Measurements from ENCODE around the gene PIP4P1. TPM values are rescaled to one million over a fixed set of nuclear protein-coding genes. Genes with fewer than 3 reads are reported as not detected.

Gene PIP4P1
- total and polyA plus RNA-seq, 2 of the 13 experiments (the other 11 are each of a cell fraction or from before 2014, with no cell fraction given) = 33.4 to 47.0 TPM

DNA sequence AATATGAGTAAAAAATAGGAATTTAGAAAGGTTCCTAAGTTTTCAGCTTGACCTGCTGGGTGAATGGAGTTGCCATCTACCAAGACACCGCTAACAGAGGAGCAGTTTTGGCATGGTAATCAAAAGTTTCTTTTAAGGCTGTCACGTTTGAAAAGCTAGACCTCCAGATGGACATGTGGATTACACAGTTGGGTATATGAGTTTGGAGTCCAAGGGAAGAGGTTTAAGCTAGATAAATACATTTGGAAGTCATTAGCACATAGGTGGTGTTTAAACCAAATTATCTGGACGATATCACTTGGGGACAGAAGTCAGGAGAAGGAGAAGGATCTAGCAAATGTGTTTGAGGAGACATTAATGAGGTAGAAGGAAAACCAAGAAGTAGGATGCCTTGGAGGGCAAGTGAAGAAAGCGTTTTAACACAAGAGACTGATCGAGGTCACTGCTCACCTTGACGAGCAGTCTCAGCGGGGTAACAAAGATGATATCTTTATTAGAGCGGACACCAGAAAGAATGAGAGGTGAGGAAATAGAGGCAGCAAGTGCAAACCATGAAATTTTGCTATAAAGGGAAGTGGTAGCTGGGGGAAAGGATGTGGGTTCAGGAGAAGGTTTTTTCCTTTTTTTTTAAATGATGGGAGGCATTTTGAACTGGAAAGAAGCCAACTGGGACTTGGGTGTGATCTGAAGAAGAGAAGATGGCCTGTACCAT lies 25.6 kb upstream of the PIP4P1 start:
- TF ChIP-seq CBFB (CRISPR knock-in tag; IDR thresholded peaks at IDR 0.05) (no peak), AGO1 (IDR thresholded peaks at IDR 0.05; ENCODE audit: low read depth, low read length, poor library complexity, severe bottlenecking) (no peak), ZBTB42 (CRISPR knock-in tag; IDR thresholded peaks at IDR 0.05) (no peak)
- TF ChIP-seq, protein P1, sequence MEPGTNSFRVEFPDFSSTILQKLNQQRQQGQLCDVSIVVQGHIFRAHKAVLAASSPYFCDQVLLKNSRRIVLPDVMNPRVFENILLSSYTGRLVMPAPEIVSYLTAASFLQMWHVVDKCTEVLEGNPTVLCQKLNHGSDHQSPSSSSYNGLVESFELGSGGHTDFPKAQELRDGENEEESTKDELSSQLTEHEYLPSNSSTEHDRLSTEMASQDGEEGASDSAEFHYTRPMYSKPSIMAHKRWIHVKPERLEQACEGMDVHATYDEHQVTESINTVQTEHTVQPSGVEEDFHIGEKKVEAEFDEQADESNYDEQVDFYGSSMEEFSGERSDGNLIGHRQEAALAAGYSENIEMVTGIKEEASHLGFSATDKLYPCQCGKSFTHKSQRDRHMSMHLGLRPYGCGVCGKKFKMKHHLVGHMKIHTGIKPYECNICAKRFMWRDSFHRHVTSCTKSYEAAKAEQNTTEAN (CRISPR knock-in tag; conservative IDR thresholded peaks at IDR 0.05) = no peak
- in situ Hi-C loops (cut with HindIII; ENCODE audit: extremely low pct_ligation_motif_present, low pct_unique_long_range_greater_than_20kb) (no loop called here), intact Hi-C loops (cut with micrococcal nuclease; ENCODE audit: unreplicated experiment) (no loop called here)
- POLR2A ChIA-PET = no interaction called here
- BruUV-seq (replicated peaks) = no TSS peak
- Histone ChIP-seq H3K27ac (ENCODE audit: extremely low read length, insufficient read depth, low read length) (no peak overlapping the region), H3K9me3 (ENCODE audit: low read length) (no peaks in the 10 kb centered on the region), H3K27me3 (ENCODE audit: control insufficient read depth in 1 of 2, insufficient read depth in 2 of 2, low read length in 2 of 2) (0 out of 5 replicates have a peak, but pooled peaks cover 0 to 6% of the 10 kb centered on the region in 2 experiments), H3K9ac (ENCODE audit: insufficient read depth, low read depth, low read length) (no peak overlapping the region), H3K4me2 (ENCODE audit: low read depth, low read length) (no peak overlapping the region), H4K20me1 (ENCODE audit: insufficient read depth, low read length) (no peaks in the 10 kb centered on the region), H3K36me3 (replicated peaks in 1 of 2; ENCODE audit: control insufficient read depth in 1 of 2, insufficient read depth in 2 of 2, low read length in 2 of 2) (no peaks in the 10 kb centered on the region), H3K79me2 (ENCODE audit: insufficient read depth, low read length) (no peaks in the 10 kb centered on the region), H3K4me1 (ENCODE audit: insufficient read depth, low read length) (peaks cover 33% of the 10 kb centered on the region), H2AFZ (ENCODE audit: low read length) (no peak overlapping the region), H3K4me3 (replicated peaks in 1 of 3; ENCODE audit: insufficient read depth in 1 of 3, low read depth in 2 of 3, low read length in 3 of 3) (no peak overlapping the region)
- CTCF ChIA-PET (ENCODE audit: low intra/inter-chr PET ratio, low total read pairs) = no interaction called here
- no peak for ATAC-seq
- WGBS (ENCODE audit: low lambda C conversion rate) = 56% methylated on average over 8 of the region's 8 CpGs
- no peak for DNase-seq (ENCODE audit: low spot score)
- no peak for FAIRE-seq

DNA sequence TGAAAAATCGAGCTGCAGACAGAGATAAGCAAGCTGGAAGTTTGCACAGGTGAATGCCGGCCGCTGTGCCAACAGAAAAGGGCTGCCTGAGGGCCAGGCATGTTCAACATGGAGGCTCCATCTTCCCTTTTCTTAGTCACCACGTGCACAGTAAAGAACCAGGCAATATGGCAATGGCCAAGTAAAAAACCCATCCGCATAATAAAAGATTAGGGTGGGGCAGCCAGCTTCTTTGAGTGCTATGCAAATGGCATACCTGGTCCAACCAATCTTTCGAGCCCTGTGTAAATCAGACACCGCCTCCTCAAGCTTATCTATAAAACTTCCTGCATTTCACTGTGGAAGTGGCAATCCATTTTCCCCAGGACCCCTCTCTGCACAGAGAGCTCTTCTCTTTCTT lies 24.7 kb upstream of the PIP4P1 start:
- CTCF ChIA-PET (ENCODE audit: low intra/inter-chr PET ratio, low total read pairs) = no interaction called here
- ATAC-seq (no peak), FAIRE-seq (no peak)
- TF ChIP-seq ZNF777 (CRISPR knock-in tag; IDR thresholded peaks at IDR 0.05) (no peak), RARG (CRISPR knock-in tag; IDR thresholded peaks at IDR 0.05; ENCODE audit: low read depth) (no peak), NR1H2 (CRISPR knock-in tag; IDR thresholded peaks at IDR 0.05; ENCODE audit: borderline replicate concordance, low read depth) (no peak), ZNF790 (CRISPR knock-in tag; IDR thresholded peaks at IDR 0.05; ENCODE audit: borderline replicate concordance) (no peak)
- TF ChIP-seq, protein P2, sequence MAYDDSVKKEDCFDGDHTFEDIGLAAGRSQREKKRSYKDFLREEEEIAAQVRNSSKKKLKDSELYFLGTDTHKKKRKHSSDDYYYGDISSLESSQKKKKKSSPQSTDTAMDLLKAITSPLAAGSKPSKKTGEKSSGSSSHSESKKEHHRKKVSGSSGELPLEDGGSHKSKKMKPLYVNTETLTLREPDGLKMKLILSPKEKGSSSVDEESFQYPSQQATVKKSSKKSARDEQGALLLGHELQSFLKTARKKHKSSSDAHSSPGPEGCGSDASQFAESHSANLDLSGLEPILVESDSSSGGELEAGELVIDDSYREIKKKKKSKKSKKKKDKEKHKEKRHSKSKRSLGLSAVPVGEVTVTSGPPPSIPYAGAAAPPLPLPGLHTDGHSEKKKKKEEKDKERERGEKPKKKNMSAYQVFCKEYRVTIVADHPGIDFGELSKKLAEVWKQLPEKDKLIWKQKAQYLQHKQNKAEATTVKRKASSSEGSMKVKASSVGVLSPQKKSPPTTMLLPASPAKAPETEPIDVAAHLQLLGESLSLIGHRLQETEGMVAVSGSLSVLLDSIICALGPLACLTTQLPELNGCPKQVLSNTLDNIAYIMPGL (CRISPR knock-in tag; IDR thresholded peaks at IDR 0.05; ENCODE audit: borderline replicate concordance in 1 of 2, low read depth in 1 of 2) = no peak
- TF ChIP-seq, protein P3, sequence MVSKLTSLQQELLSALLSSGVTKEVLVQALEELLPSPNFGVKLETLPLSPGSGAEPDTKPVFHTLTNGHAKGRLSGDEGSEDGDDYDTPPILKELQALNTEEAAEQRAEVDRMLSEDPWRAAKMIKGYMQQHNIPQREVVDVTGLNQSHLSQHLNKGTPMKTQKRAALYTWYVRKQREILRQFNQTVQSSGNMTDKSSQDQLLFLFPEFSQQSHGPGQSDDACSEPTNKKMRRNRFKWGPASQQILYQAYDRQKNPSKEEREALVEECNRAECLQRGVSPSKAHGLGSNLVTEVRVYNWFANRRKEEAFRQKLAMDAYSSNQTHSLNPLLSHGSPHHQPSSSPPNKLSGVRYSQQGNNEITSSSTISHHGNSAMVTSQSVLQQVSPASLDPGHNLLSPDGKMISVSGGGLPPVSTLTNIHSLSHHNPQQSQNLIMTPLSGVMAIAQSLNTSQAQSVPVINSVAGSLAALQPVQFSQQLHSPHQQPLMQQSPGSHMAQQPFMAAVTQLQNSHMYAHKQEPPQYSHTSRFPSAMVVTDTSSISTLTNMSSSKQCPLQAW (CRISPR knock-in tag; IDR thresholded peaks at IDR 0.05) = no peak
- TF ChIP-seq, protein P4, sequence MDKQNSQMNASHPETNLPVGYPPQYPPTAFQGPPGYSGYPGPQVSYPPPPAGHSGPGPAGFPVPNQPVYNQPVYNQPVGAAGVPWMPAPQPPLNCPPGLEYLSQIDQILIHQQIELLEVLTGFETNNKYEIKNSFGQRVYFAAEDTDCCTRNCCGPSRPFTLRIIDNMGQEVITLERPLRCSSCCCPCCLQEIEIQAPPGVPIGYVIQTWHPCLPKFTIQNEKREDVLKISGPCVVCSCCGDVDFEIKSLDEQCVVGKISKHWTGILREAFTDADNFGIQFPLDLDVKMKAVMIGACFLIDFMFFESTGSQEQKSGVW (CRISPR knock-in tag; IDR thresholded peaks at IDR 0.05; ENCODE audit: borderline replicate concordance) = no peak

More for the DNA sequence above, 24.7 kb upstream of the PIP4P1 start:
- in situ Hi-C loops (cut with HindIII; ENCODE audit: extremely low pct_ligation_motif_present, low pct_unique_long_range_greater_than_20kb) = no loop called here
- intact Hi-C loops (cut with micrococcal nuclease; ENCODE audit: unreplicated experiment) = no loop called here
- Histone ChIP-seq H3K9ac (ENCODE audit: insufficient read depth, low read depth, low read length) (no peak overlapping the region), H3K36me3 (replicated peaks in 1 of 2; ENCODE audit: control insufficient read depth in 1 of 2, insufficient read depth in 2 of 2, low read length in 2 of 2) (no peaks in the 10 kb centered on the region), H4K20me1 (ENCODE audit: insufficient read depth, low read length) (no peaks in the 10 kb centered on the region), H2AFZ (ENCODE audit: low read length) (no peak overlapping the region), H3K9me3 (ENCODE audit: low read length) (no peaks in the 10 kb centered on the region), H3K27ac (ENCODE audit: extremely low read length, insufficient read depth, low read length) (no peak overlapping the region), H3K4me3 (replicated peaks in 1 of 3; ENCODE audit: insufficient read depth in 1 of 3, low read depth in 2 of 3, low read length in 3 of 3) (no peak overlapping the region), H3K4me1 (ENCODE audit: insufficient read depth, low read length) (peaks cover 29% of the 10 kb centered on the region), H3K27me3 (ENCODE audit: control insufficient read depth in 1 of 2, insufficient read depth in 2 of 2, low read length in 2 of 2) (0 out of 5 replicates have a peak, but pooled peaks cover 0 to 3% of the 10 kb centered on the region in 2 experiments), H3K4me2 (ENCODE audit: low read depth, low read length) (no peak overlapping the region), H3K79me2 (ENCODE audit: insufficient read depth, low read length) (no peaks in the 10 kb centered on the region)
- WGBS (ENCODE audit: low lambda C conversion rate) = 41% methylated on average over 7 of the region's 7 CpGs
- DNase-seq (ENCODE audit: low spot score) = no peak
- no TSS peak for BruUV-seq (replicated peaks)
- POLR2A ChIA-PET = no interaction called here
